GM18511 (cell line): ENCODE data around the gene DISP2.

Experiments
- ATAC-seq: cut with Tn5 transposase; IDR thresholded peaks from one replicate; pipeline ENCODE4 v1.9.1; 2021; ENCODE audit warnings: mild to moderate bottlenecking, moderate library complexity; ENCODE audit not compliant: unreplicated experiment

DISP2 gene, protein sequence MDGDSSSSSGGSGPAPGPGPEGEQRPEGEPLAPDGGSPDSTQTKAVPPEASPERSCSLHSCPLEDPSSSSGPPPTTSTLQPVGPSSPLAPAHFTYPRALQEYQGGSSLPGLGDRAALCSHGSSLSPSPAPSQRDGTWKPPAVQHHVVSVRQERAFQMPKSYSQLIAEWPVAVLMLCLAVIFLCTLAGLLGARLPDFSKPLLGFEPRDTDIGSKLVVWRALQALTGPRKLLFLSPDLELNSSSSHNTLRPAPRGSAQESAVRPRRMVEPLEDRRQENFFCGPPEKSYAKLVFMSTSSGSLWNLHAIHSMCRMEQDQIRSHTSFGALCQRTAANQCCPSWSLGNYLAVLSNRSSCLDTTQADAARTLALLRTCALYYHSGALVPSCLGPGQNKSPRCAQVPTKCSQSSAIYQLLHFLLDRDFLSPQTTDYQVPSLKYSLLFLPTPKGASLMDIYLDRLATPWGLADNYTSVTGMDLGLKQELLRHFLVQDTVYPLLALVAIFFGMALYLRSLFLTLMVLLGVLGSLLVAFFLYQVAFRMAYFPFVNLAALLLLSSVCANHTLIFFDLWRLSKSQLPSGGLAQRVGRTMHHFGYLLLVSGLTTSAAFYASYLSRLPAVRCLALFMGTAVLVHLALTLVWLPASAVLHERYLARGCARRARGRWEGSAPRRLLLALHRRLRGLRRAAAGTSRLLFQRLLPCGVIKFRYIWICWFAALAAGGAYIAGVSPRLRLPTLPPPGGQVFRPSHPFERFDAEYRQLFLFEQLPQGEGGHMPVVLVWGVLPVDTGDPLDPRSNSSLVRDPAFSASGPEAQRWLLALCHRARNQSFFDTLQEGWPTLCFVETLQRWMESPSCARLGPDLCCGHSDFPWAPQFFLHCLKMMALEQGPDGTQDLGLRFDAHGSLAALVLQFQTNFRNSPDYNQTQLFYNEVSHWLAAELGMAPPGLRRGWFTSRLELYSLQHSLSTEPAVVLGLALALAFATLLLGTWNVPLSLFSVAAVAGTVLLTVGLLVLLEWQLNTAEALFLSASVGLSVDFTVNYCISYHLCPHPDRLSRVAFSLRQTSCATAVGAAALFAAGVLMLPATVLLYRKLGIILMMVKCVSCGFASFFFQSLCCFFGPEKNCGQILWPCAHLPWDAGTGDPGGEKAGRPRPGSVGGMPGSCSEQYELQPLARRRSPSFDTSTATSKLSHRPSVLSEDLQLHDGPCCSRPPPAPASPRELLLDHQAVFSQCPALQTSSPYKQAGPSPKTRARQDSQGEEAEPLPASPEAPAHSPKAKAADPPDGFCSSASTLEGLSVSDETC (N-terminal part only)

DNA sequence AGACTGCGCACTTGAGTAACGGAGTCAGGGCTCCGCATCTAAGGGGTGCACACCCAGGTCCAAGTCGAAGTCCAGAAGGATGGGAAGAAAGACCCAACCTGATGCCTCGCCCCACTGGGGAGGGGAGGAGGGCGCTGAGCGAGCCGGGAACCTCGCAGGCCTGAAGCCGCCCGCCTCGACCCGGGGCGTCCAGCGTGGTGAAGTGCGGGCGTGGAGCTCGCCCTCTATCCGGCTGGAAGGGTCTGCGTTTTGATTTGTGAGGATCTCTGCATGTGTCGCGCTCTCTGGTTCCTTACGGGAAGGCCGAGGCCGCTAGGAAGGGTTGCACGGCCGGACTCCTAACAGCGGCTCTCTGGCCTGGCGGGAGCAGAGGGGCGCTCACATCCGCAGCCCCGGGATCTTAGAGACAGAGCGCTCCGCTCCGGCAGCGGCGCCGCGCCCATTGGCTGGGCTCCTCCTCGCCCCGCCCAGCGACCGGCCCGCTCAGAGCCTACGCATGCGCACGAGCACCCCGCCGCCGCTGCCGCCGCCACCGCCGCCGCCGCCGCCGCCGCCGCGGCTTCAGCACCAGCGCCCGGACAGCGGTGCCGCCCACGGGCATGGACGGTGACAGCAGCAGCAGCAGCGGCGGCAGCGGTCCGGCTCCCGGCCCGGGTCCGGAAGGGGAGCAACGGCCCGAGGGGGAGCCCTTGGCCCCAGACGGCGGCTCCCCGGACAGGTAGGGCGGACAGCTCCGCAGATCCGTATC lies at the start of gene DISP2:
Gene DISP2 (plus strand): TSS at position 497 of the 748 bp plus-strand sequence. CDS start 103 bp downstream, at position 600.
- ATAC-seq = peak; percentile 89

DNA sequence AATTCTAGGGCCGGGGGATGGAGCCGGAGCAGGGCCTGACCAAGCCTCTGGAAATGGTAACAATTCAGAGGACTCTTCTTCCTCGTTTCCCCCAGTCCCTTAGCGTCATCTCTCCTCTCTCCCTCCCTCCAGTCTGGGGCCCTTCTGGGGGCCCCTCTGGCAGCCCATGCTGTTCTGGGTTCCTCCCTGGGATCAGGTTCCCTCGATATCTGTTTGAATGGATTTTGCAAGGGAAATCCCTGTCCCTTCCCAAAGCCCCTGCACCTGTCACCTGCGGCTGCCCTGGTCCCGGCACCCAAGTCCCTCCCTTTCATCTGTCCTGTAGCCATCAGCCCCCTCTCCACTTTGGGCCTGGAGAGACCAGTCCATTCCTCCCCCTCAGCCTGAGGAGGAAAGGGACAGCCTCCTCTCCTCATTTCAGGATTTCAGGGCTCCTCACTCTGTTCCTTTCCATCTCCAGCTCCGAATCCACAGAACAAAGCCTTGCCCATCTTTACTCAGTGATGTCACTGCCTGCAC lies 48.6 kb upstream of the DISP2 start:
- ATAC-seq = no peak

DNA sequence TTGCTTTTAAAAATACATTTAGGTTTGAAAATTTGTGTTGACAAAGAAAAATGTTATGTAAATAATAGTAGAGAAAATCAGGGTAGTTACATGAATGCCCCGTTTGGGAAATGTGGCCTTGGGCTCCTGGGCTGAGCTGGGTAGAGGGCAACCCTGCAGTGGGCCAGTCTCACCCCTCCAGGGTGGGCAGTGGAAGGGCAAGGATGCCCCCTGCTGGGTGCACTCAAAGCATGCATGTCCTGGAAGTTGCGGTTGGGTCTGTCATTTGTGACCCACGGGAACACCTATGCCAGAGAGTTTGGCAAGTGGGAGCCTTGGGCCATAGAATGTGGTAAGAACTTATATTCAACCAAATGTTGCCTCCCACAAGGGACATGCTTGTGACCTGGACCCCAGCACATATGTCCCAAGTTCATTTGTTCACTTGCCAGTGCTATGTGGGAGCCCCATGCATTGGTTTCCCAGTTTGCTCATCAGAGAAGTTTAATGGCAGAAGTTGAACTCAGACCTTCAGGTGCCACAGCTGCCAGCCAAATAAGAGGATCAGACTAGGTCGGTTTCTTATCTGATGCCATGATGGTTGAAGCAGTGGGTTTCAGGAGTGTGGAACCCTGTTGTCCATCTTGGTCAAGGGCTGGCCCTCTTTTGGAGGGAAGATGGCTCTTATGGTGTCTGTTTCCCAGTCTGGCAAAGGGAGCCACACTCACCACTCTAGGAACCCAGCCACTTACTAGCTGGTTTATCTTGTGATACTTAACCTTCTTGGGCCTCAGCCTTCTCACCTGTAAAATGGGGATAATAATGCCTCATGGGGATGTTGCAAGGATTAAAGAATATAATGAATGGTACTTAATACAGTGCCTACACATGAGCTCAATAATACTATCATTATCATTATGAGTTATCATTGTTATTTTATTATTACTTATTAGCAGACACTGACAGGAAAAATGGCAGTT lies 47.7 kb upstream of the DISP2 start:
- no peak for ATAC-seq

DNA sequence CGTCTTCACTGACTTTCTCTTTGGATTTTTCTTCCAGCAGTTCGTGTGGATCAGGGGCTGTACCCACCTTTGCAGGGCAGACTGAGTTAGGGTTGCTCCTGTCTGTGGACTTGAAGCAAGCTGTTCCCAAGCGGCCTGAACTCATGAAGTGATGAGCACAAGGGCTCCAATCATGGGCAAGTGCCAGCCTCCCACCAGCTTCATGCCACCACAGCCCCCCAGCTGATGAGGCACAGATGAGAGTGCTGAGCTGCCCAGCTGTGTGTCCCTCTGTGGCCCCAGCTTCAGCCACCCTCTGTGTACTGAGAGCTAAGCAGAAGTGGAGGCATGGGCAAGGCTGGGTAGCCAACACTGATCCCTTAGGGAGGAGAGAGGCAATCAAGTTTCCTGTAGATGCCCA lies 47.0 kb upstream of the DISP2 start:
- ATAC-seq = no peak

DNA sequence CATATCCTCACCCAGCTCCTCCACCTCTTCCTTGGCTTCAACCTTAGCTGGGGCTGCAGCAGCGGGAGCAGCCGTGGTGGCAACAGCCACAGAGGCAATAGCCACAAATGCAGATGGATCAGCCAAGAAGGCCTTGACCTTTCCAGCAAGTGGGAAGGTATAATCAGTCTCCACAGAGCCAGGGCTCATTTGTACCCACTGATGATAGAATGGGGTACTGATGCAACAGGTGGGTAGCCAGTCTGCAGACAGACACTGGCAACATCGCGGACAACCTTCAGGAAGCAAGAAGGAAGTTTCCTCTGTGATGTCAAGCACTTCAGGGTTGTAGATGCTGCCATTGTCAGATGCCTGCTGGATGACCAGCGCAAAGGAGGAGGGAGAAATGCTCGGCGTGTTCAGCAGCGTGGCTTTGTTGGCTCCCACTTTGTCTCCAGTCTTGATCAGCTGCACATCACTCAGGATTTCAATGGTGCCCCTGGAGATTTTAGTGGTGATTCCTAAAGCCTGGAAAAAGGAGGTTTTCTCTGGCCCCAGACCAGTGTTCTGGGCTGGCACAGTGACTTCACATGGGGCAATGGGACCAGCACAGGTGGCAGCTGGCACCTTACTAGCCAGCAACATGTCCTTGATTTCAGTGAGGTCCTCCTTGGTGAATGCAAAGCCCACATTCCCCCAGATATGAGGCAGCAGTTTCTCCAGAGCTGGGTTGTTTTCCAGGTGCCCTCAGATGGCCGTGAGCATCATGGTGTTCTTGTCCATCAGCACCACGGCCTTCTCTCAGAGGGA lies 45.5 kb upstream of the DISP2 start:
- ATAC-seq = no peak

DNA sequence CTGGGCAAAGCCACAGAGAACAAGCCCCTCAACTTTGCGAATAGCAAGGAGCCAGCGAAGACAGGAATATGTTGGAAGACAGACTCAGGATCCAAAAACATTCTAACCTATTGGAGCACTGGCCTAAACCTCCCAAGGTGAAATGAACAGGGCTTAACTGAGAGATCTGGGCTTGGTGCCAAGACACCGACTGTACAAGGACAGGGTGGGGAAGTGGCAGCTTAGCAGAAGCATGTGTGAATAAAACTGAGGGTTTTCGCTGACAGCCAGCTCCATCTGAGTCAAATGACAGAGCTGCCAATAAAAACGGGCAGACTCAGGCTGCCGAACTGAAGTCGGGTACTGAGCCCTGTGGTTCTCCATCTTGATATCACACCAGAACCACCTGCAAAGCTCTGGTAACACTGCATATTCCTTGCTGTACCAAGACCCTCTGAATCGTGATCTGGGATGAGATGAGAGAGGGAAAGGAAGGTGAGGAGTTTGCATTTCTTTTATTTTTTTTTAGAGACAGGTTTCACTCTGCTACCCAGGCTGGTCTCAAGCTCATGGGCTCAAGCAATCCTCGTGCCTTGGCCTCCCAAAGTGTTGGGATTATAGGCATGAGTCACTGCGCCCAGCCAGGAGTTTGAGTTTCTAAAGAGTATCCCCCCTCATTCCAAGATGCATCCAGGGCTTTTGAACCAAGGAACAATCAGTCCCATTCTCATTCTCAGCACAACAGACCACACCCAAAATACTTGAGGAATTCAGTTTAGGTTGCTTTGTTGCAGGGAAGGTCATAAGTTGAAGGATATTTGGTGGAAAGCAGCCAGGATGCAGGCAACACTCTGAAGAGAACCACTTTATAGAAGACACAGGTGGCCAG lies 44.3 kb upstream of the DISP2 start:
- ATAC-seq = no peak

DNA sequence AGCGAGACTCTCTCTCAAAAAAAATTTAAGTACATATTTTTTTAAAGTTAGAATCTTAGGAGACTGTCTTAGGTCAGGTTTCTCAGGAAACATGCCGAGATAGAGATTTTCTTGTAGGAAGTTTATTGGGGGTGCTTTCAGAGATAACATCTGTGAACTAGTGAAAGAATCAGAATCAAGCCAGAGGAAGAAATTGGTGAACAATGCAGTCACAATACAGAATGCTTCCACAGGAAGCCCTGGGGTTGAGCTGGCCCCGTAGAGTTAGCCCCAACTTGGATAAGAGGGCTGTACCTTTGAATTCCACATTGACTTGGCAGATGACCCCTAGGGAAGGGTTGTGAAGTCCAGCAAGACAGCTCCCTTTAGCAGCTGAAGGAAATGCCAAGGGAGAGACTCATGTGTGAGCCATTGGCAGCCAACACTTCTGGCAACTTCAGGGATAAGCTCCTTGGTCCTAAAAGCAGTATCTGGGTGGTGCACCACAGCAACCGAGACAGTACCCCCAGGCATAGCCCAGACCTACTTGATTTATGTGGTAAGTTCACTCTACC lies 43.2 kb upstream of the DISP2 start:
- ATAC-seq = no peak

DNA sequence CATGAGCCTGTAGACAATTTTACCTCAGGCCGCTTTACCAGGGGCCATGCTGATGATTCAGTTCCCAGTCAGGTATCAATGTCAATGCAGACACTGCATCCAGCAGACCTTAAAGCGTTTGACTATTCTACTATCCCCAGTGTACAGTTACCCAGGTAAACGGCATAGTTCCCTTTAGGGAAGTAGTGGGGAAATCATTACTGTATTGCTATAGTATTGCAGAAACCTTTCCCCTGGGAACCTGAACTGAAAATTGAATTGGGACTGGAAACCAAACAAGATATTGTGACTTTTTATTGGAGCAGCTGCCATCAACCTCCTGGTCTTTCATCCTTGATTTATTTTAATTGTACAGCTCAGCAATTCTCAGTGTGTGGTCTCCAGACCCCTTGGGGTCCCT lies 41.1 kb upstream of the DISP2 start:
- ATAC-seq = no peak

DNA sequence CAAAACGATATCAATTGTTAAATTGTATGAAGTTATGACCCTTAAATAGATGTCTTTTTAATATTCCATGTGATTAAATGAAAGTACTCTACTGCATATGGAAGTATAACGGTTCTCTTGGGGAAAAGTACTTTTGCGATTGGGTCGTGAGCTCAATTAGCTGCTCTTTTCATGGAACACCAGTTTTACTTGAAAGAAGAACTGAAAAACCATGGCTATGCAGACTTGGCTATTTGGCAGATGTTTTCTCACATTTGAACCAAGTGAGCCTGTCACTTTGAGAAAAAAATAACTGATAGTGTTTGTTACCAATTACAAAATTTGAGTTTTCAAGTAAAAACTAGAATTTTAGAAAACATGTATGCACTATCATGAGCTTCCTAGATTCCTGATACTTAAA lies 40.4 kb upstream of the DISP2 start:
- no peak for ATAC-seq

DNA sequence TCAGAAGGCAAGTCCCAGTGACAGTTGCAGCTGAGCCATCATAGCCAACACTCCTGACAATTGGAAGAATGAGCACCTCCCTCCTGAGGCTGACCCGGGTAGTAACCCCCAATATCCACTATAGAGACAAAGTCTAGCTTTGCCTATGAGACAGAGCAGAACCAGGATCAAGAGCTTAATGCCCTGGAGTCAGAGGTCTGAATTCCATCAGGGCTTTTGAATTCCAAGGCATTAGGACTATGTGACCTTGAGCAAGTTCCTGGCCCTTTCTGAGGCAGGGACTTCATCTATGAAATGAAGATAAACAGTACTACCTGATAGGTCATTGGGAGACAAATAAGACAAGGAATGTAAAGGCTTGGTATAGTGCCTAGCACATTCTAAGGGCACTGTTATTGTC lies 37.6 kb upstream of the DISP2 start:
- no peak for ATAC-seq

DNA sequence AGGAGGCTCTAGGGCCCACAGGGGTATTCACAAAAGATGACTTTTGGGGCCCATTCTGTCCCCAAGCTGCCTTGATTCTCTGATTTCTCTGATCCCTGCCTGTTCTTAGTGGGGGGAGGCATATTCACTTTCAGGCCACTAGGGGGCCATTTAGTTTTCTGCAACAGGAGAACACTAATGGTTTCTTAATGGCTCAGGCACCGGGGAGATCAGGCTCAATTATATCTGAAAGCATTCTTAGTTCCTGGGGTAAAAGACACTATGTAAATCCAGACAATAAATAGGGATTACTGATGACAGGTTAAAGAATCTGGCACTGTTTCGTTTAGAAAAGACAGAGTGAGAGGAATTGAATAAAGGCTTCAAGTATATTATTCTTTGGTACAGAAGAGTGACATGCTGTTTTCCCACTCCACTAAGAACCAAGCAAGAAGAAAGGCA lies 37.1 kb upstream of the DISP2 start:
- ATAC-seq = no peak

DNA sequence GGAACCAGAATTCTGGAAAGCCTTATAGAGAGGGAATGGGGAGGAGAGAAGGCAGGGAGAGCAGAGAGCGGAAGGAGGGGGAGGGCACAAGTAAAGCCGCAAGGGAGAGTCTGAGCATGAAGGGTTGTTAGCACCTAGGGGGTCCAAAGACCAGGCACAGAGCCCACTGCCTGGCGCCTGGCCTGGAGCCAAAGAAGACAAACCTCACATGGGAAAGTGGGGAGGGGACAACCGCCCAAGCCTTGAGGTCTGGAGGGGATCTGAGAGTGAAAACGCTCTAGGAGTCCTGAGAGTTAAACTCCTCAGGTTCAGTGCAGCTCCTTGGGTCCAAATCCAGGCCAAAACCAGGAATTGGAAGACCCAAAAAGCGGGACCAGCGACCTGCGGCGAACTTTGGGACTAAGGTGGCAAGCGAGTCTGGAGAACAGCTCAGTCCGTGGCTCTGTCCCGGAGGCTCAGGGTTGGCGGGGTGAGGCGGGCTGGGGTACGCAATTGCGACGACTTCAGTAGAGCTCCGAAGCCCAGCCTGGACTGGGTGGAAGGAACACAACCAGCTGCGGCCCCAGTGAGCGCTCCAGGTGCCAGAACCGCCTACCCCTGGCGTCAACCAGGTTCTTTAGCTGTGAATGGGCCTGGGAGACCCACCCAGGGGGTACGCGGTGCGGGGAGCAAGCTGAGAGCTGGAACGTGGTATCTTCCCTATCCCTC lies 35.3 kb upstream of the DISP2 start:
- ATAC-seq = no peak

DNA sequence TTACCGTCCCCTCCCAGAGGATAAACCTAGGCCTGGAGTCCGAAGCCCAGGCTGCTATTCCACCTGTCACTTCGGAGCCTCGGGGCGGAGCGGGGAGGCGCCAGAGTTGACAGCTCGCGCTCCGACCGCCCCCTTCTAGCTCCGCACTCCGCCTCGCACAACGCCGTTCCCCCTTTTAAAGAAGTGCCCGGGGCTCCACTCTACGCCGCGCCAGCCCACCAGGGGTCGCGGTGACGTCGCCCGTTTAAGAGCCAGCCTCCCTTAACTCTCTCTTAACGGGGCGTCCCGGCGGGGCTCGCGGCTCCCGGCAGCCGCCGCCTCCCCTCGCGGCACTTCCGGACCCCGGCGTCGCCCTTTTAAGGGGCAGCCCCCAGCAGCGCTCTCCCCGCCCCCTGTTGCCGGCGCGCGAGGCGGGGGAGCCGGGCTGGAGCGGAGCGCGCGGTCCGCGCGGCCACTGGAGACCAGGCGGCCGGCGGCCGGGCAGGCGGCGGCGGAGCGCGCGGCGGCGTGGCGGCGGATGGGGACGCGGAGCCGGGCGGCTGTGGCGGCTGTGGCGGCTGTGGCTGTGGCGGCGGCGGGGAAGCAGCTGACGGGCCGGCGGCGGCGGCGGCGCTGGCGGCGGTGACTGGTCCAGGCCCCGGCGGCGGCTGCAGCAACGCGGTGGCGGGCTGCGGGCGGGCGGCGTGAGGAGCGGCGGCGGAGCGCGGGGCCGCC lies 34.6 kb upstream of the DISP2 start, which contains the start of gene INAFM2:
Gene INAFM2 (plus strand): TSS at position 454 of the 714 bp plus-strand sequence. CDS start 364 bp downstream, outside the sequence.
- ATAC-seq = peak; percentile 89

DNA sequence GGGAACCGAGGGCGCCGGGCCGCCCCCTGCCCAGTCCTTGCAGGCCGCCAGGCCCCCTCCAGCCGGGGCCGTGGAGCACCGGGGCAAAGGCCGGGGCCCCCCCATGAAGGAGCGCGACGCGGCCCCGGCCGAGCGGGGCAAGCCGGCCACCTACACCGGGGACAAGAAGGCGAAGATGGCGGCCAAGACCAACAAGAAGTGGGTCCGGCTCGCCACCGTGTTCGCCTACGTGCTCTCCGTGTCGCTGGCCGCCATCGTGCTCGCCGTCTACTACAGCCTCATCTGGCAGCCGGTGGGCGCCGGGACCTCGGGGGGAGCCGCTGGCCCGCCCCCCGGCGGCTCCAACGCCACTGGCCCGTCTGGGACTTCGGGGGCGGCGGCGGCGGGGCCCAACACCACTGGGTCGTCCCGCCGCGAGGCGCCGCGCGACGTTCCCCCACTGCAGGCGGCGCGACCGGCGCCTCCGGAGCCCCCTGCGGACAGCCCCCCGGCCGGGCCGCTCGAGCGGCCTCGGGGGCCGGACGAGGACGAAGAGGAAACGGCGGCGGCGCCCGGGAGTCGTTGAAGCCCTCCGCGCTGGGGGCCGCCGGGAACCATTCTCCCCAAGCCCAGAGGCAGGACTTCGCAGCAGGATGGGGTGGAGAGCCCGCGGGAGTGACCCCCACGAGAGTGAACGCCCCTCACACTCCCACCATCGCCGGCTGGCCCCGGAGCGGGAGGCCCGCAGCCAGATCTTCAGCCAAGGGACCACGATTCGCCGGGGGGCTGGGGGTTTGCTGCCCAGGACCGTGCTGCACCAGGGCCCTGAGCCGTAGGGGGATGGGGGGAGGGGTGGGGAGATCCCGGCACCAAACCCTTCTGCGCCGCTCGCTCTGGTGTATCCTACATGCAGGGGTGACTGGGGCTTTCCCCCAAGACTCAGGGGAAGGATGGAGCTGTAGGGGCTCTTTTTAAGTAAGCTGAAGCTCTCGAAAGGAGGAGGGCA lies 33.8 kb upstream of the DISP2 start:
- ATAC-seq = peak; percentile 15
